ENCODE measurements around the gene RASSF4.
A peak's percentile ranks its signal among the peaks of the same experiment; 100 is the strongest.

The RASSF4 gene

DNA sequence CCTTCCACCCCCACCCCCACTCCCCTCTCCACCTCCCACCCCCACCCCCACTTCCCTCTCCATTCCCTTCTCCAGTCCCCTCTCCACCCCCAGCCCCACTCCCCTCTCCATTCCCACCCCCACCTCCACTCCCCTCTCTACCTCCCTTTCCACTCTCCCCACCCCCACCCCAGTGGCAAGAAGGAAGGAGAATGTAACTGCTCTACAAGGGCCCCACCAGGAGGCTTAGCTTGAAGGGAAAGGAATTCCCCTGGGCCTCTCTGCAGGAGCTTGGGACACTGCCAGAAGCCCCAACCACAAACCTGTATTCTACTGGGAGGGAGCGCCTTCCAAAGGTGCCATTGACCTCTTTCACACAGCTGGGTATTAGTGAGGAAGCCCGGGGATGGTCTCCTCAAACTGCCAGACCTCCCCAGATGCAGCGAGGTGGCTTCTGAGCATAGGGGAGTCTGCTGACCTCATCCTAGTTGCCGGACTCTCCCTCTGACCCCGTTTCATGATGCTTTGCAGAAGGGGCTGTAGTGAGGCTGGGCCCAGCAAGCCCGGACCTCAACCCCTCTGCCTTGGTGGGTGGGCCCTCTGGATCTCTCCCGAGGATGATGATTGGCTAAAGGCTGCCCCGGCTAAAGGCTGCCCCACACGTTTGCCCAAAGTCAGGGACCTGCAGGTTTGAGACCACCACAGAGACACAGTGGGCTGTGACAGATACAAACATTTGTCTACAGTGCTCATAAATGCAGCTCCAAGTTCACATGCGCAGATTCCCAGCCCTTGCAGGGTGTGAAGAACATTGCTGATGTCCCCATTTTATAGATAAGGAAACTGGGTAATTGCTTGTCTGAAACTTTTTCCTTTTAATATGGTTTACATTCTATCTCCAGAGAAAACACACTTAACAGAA lies 16.1 kb downstream of the RASSF4 start:
- H2AFZ ChIP-seq (ENCODE audit: low read depth, low read length), result no peak overlapping the region
- DNase-seq (peak; percentile 63), ATAC-seq (ENCODE audit: insufficient read depth, low read depth) (peak; percentile 42)
- 0 out of 2 replicates have a peak overlapping the region, but pooled peaks have one; percentile 22 for H3K27ac ChIP-seq (ENCODE audit: low read length)
- H3K9me3 ChIP-seq (ENCODE audit: insufficient read depth, low read length, severe bottlenecking), result no peaks in the 10 kb centered on the region
- no peaks in the 10 kb centered on the region for H3K27me3 ChIP-seq (ENCODE audit: insufficient read depth, low read length, poor library complexity)
- no peak for TF ChIP-seq EZH2 (IDR thresholded peaks at IDR 0.05; ENCODE audit: borderline replicate concordance, low read depth, low read length, severe bottlenecking)
- TF ChIP-seq, protein P1, sequence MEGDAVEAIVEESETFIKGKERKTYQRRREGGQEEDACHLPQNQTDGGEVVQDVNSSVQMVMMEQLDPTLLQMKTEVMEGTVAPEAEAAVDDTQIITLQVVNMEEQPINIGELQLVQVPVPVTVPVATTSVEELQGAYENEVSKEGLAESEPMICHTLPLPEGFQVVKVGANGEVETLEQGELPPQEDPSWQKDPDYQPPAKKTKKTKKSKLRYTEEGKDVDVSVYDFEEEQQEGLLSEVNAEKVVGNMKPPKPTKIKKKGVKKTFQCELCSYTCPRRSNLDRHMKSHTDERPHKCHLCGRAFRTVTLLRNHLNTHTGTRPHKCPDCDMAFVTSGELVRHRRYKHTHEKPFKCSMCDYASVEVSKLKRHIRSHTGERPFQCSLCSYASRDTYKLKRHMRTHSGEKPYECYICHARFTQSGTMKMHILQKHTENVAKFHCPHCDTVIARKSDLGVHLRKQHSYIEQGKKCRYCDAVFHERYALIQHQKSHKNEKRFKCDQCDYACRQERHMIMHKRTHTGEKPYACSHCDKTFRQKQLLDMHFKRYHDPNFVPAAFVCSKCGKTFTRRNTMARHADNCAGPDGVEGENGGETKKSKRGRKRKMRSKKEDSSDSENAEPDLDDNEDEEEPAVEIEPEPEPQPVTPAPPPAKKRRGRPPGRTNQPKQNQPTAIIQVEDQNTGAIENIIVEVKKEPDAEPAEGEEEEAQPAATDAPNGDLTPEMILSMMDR (IDR thresholded peaks at IDR 0.05; ENCODE audit: borderline replicate concordance, extremely low read depth, low read length, poor library complexity, severe bottlenecking), result peak; percentile 10
- no peak overlapping the region for H3K9ac ChIP-seq (ENCODE audit: low read depth, low read length)
- no peaks in the 10 kb centered on the region for H3K79me2 ChIP-seq (ENCODE audit: insufficient read depth, low read length)
- H3K4me2 ChIP-seq (ENCODE audit: insufficient read depth, low read length), result no peak overlapping the region
- no peaks in the 10 kb centered on the region for H4K20me1 ChIP-seq (ENCODE audit: insufficient read depth, low read length)
- peaks cover 29% of the 10 kb centered on the region for H3K4me1 ChIP-seq (ENCODE audit: insufficient read depth, low read length)
- no peaks in the 10 kb centered on the region for H3K36me3 ChIP-seq (ENCODE audit: insufficient read depth, low read length)
- H3K4me3 ChIP-seq (ENCODE audit: low read depth in 1 of 2, low read length in 2 of 2), result no peak overlapping the region

DNA sequence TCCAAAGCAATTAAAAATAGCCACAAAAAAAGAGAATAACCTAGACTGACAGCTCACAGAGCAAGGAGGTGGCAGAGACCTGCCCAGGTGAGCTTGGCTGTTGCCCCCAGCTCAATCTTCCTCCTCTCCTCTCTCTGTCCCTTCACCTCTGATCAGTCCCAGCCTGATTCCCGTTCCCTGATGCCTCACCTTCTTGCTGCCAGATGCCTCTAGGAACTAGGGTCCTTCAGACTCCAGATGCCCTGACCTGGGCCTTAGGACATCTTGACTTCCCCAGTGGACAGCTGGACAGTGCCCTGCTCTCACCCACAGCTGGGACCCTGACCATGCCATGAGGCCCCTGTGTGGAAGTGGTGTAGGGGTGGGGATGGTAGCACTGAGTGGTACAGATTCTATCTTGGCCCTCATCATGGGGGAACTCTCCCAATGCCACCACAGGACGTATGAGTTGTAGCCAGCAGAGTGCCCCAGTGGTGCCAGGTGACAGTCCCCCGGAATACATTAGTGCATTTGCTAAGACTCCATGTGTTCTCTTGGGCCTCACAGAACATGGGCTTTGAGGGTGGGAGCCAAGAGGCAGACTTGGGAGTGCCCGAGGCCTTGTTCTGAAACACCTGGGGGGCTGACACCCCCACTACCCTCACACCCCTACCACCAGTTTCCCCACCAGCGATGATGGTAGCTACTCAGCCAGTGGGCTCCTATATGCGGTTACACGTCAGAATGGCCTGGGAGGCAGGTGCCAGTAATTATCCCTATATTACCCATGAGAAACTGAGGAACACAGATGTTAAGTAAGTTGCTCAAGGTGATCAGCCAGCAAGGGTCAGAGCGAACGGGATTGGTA lies 17.0 kb downstream of the RASSF4 start:
- TF ChIP-seq EZH2 (IDR thresholded peaks at IDR 0.05; ENCODE audit: borderline replicate concordance, low read depth, low read length, severe bottlenecking), result no peak
- TF ChIP-seq, protein P1 (IDR thresholded peaks at IDR 0.05; ENCODE audit: borderline replicate concordance, extremely low read depth, low read length, poor library complexity, severe bottlenecking), result no peak
- DNase-seq, result no peak
- Histone ChIP-seq H3K4me1 (ENCODE audit: insufficient read depth, low read length) (peaks cover 29% of the 10 kb centered on the region), H3K79me2 (ENCODE audit: insufficient read depth, low read length) (no peaks in the 10 kb centered on the region), H3K27ac (ENCODE audit: low read length) (0 out of 2 replicates have a peak overlapping the region, but pooled peaks have one; percentile 1), H2AFZ (ENCODE audit: low read depth, low read length) (no peak overlapping the region), H3K36me3 (ENCODE audit: insufficient read depth, low read length) (no peaks in the 10 kb centered on the region), H4K20me1 (ENCODE audit: insufficient read depth, low read length) (no peaks in the 10 kb centered on the region), H3K4me3 (ENCODE audit: low read depth in 1 of 2, low read length in 2 of 2) (no peak overlapping the region), H3K27me3 (ENCODE audit: insufficient read depth, low read length, poor library complexity) (no peaks in the 10 kb centered on the region), H3K9ac (ENCODE audit: low read depth, low read length) (no peak overlapping the region), H3K9me3 (ENCODE audit: insufficient read depth, low read length, severe bottlenecking) (no peaks in the 10 kb centered on the region), H3K4me2 (ENCODE audit: insufficient read depth, low read length) (no peak overlapping the region)
- ATAC-seq (ENCODE audit: insufficient read depth, low read depth), result no peak

DNA sequence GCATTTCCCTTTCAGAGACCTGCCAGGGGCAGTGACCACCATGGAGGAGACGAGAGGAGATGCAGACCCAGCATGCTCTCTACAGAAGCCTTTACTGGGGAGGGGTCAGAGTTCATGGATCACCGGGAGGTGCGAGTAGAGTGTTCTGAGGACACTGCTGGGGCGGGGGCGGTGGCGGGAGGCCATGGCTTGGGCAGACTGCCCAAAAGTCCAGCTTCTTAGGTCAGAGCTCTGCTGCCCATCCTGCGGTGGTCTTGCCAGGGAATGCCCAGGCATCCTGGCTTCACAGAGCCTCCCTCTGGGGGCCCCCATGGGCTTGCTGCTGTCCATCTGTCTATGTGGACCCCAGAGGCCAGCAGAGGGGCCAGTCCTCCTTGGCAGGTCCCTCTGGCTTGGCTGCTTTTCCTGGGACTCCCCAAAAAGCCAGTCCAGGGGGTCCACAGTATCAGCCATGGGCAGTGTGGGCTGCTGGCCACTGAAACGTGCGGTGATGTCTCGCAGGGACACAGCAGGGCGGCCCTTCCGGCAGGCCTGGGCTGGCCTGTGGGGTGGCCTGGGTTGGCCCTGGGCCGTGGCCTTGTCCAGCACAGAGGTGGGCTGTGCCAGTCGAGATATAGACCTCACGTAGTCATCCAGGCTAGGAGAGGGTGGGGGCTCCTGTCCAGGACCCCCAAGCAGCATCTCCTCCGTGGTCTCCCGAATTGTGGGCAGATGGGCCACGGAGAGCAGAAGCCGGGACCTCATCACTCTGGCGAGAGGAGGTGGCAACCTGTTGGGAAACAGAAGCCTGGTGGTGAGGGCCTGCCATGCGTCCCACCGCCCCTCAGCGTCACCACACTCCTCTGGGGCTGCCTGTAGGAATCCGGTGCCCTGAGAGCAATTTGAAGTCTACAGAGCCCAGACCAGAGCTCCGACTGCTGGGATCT lies 17.9 kb downstream of the RASSF4 start:
- no peaks in the 10 kb centered on the region for H4K20me1 ChIP-seq (ENCODE audit: insufficient read depth, low read length)
- TF ChIP-seq EZH2 (IDR thresholded peaks at IDR 0.05; ENCODE audit: borderline replicate concordance, low read depth, low read length, severe bottlenecking), result no peak
- TF ChIP-seq, protein P1 (IDR thresholded peaks at IDR 0.05; ENCODE audit: borderline replicate concordance, extremely low read depth, low read length, poor library complexity, severe bottlenecking), result no peak
- H3K4me2 ChIP-seq (ENCODE audit: insufficient read depth, low read length), result no peak overlapping the region
- H3K9me3 ChIP-seq (ENCODE audit: insufficient read depth, low read length, severe bottlenecking), result no peaks in the 10 kb centered on the region
- H3K4me3 ChIP-seq (ENCODE audit: low read depth in 1 of 2, low read length in 2 of 2), result no peak overlapping the region
- no peak for ATAC-seq (ENCODE audit: insufficient read depth, low read depth)
- no peak overlapping the region for H3K9ac ChIP-seq (ENCODE audit: low read depth, low read length)
- no peaks in the 10 kb centered on the region for H3K79me2 ChIP-seq (ENCODE audit: insufficient read depth, low read length)
- H3K4me1 ChIP-seq (ENCODE audit: insufficient read depth, low read length), result peaks cover 29% of the 10 kb centered on the region
- no peaks in the 10 kb centered on the region for H3K27me3 ChIP-seq (ENCODE audit: insufficient read depth, low read length, poor library complexity)
- H2AFZ ChIP-seq (ENCODE audit: low read depth, low read length), result no peak overlapping the region
- DNase-seq, result no peak
- H3K27ac ChIP-seq (ENCODE audit: low read length), result no peak overlapping the region
- no peaks in the 10 kb centered on the region for H3K36me3 ChIP-seq (ENCODE audit: insufficient read depth, low read length)

All from DND-41 (cell line).